K562 (cell line): ENCODE data around the gene RECK. TPM values are rescaled to one million over a fixed set of nuclear protein-coding genes. Genes with fewer than 3 reads are reported as not detected.

Experiments
- ATAC-seq: fragments of 200-7000 bp; cut with Tn5 transposase; 3 replicates; pipeline ENCODE4 v1.9.1; 2020; ENCODE audit warnings: moderate library complexity
- BruUV-seq: library from RNA; stranded (reverse); fragments of 400-500 nt; replicated peaks from 2 replicates; lab custom pipeline; 2021; lab: Mats Ljungman, UMichigan
- CTCF ChIA-PET: fragments of 300-600 bp; formaldehyde crosslinking; extraction: SDS; loops from one replicate; lab custom pipeline; 2021; ENCODE audit warnings: low intra/inter-chr PET ratio; lab: Yijun Ruan, JAX
- POLR2A ChIA-PET: fragments of 300-600, 350-650 bp; sonication (Branson Sonifier 250); formaldehyde crosslinking; extraction: SDS; loops from one replicate; lab custom pipeline; 2021; ENCODE audit warnings: antibody characterized with exemption, inconsistent platforms; lab: Yijun Ruan, JAX
- DNase-seq, 4 experiments: peaks; one replicate each; pipeline versions ENCODE4 v3.0.0 to v3.0.0-alpha.2; 2011 to 2018; ENCODE audit warnings: low spot score in 3 of 4, mixed read lengths in 3 of 4; ENCODE audit errors: extremely low read depth in 1 of 4
- FAIRE-seq: peaks from 2 replicates; lab custom pipeline; 2011; peaks lifted over from hg19 to GRCh38; lab: Jason Lieb, UNC
- H2AFZ ChIP-seq: 2 replicates; pipeline ENCODE4 v1.6.0; 2011; ENCODE audit warnings: low read depth, low read length, control low read depth, inconsistent platforms
- H3K27ac ChIP-seq: fragments of 200-600 bp; 3 replicates; pipeline ENCODE4 v1.8.0; 2011; ENCODE audit warnings: low read depth, mild to moderate bottlenecking, control low read depth, inconsistent platforms, low read length, moderate library complexity, mixed read lengths; ENCODE audit errors: extremely low read depth
- H3K27me3 ChIP-seq, 2 experiments: fragments of 300-600 bp in 1 of 2; 2 replicates in 1 of 2; 3 replicates in 1 of 2; pipeline versions ENCODE4 v1.6.0 to v1.8.0; 2011; ENCODE audit warnings: inconsistent platforms in 2 of 2, low read length in 2 of 2, mild to moderate bottlenecking in 1 of 2, mixed read lengths in 1 of 2, moderate library complexity in 1 of 2; ENCODE audit not compliant: control insufficient read depth in 2 of 2, insufficient read depth in 2 of 2
- H3K36me3 ChIP-seq: fragments of 300-600 bp; 3 replicates; pipeline ENCODE4 v1.8.0; 2011; ENCODE audit warnings: mild to moderate bottlenecking, low read length, inconsistent platforms; ENCODE audit not compliant: control insufficient read depth, insufficient read depth
- H3K4me1 ChIP-seq, 2 experiments: fragments of 200-600 bp in 1 of 2; replicated peaks in 1 of 2; 2 replicates in 1 of 2; 3 replicates in 1 of 2; pipeline versions ENCODE4 v1.5.1 to v1.8.0; 2011; ENCODE audit warnings: inconsistent platforms in 2 of 2, low read length in 2 of 2, mild to moderate bottlenecking in 1 of 2, mixed read lengths in 1 of 2, moderate library complexity in 1 of 2; ENCODE audit not compliant: control insufficient read depth in 2 of 2, insufficient read depth in 2 of 2
- H3K4me2 ChIP-seq: 2 replicates; pipeline ENCODE4 v1.6.1; 2011; ENCODE audit warnings: low read length, control low read depth, inconsistent platforms, mixed read lengths; ENCODE audit not compliant: insufficient read depth
- H3K4me3 ChIP-seq: fragments of 200-600 bp; sonication (generic), shearing (Covaris generic); 2 replicates; pipeline ENCODE4 v1.5.1; 2016; ENCODE audit warnings: control low read depth, inconsistent platforms
- H3K79me2 ChIP-seq: fragments of 200-600 bp; 3 replicates; pipeline ENCODE4 v1.8.0; 2011; ENCODE audit warnings: low read length, inconsistent platforms; ENCODE audit not compliant: control insufficient read depth, insufficient read depth
- H3K9ac ChIP-seq, 2 experiments: 2 replicates each; pipeline versions ENCODE4 v1.6.0 to v1.6.1; 2011; ENCODE audit warnings: low read depth in 2 of 2, low read length in 2 of 2, control low read depth in 1 of 2, inconsistent platforms in 1 of 2, mild to moderate bottlenecking in 1 of 2, mixed read lengths in 1 of 2; ENCODE audit not compliant: insufficient read depth in 1 of 2
- H3K9me1 ChIP-seq: one replicate; pipeline ENCODE4 v1.6.0; 2011; ENCODE audit warnings: inconsistent platforms, mild to moderate bottlenecking, low read length, moderate library complexity; ENCODE audit not compliant: control insufficient read depth, insufficient read depth
- H3K9me3 ChIP-seq: replicated peaks from 2 replicates; pipeline ENCODE4 v1.5.1; 2011; ENCODE audit warnings: low read depth, low read length, inconsistent platforms; ENCODE audit not compliant: control insufficient read depth, insufficient read depth
- H4K20me1 ChIP-seq: replicated peaks from 2 replicates; pipeline ENCODE4 v1.6.1; 2011; ENCODE audit warnings: low read length, inconsistent platforms, mixed read lengths; ENCODE audit not compliant: control insufficient read depth, insufficient read depth
- HOXB6 ChIP-seq: fragments of 250-450 bp; sonication (Bioruptor Pico); IDR thresholded peaks from 2 replicates; pipeline ENCODE4 v1.5.1; 2022; ENCODE audit warnings: mild to moderate bottlenecking, borderline replicate concordance
- POLR2G ChIP-seq: fragments of 200-400 bp; formaldehyde crosslinking; IDR thresholded peaks from 2 replicates; pipeline ENCODE4 v1.6.1; 2017; ENCODE audit warnings: low read depth, mild to moderate bottlenecking, antibody characterized with exemption, low read length, moderate library complexity
- RHOXF2B ChIP-seq: fragments of 250-450 bp; sonication (Bioruptor Pico); conservative IDR thresholded peaks from 2 replicates; pipeline ENCODE4 v1.5.1; 2021
- SIX5 ChIP-seq, 2 experiments: IDR thresholded peaks; 2 replicates each; pipeline ENCODE4 v1.6.1; 2011; ENCODE audit warnings: low read length in 2 of 2, borderline replicate concordance in 1 of 2, low read depth in 1 of 2, mild to moderate bottlenecking in 1 of 2, moderate library complexity in 1 of 2; ENCODE audit not compliant: insufficient read depth in 1 of 2
- TBL1XR1 ChIP-seq, 2 experiments: IDR thresholded peaks; 2 replicates each; pipeline ENCODE4 v1.6.1; 2012; ENCODE audit warnings: improper control_type of control experiment in 2 of 2, low read length in 2 of 2, mild to moderate bottlenecking in 1 of 2
- ZBED1 ChIP-seq: IDR thresholded peaks from 2 replicates; pipeline ENCODE4 v1.6.1; 2014
- WGBS: fragments of 100-300 bp; shearing (Covaris generic); methylation state at CpG from one replicate; pipeline ENCODE4 v1.1.6; 2016; ENCODE audit warnings: low coverage, mixed read lengths; ENCODE audit not compliant: insufficient coverage; ENCODE audit errors: missing lambda C conversion rate; 5-methylcytosine and 5-hydroxymethylcytosine counted together
- in situ Hi-C: fragments of 300-500 bp; cut with MboI; formaldehyde crosslinking; loops from 4 replicates; pipeline ENCODE4 v1.15.0; 2018; ENCODE audit warnings: inconsistent platforms, mixed read lengths
- intact Hi-C: fragments of 100-400 bp; cut with micrococcal nuclease; formaldehyde crosslinking; loops from 2 replicates; pipeline ENCODE4 v1.14.2; 2022
- polyA plus RNA-seq, 8 experiments: library from polyadenylated mRNA; depleted of rRNA in 4 of 8; stranded (reverse) in 5 of 8; unstranded in 3 of 8; fragments of >200 nt; fragmentation: Nextera tagmentation in 2 of 8; fragmentation: Illumina TruSeq in 1 of 8; extraction: Ambion mirVana in 2 of 8; extraction: Trizol in 1 of 8; gene quantifications; 2 replicates each; pipeline versions ENCODE4 v1.2.1 to v1.2.3, GENCODE V29; 2011 to 2014; ENCODE audit warnings: inconsistent platforms in 1 of 8, missing spikeins in 1 of 8
- total RNA-seq, 7 experiments: library from RNA; depleted of rRNA in 6 of 7; stranded (reverse); fragments of >200 nt in 6 of 7; fragmentation: Illumina TruSeq in 2 of 7; extraction: Trizol in 2 of 7; gene quantifications; 2 replicates each; pipeline versions ENCODE4 v1.2.1 to v1.2.3, GENCODE V29; 2011 to 2021; ENCODE audit warnings: low replicate concordance in 1 of 7
- TF ChIP-seq, protein P1 (sequence below): fragments of 450-650 bp; formaldehyde crosslinking; IDR thresholded peaks from 2 replicates; pipeline ENCODE4 v1.4.0; 2020; ENCODE audit warnings: mild to moderate bottlenecking, mixed read lengths
- TF ChIP-seq, protein P2 (sequence below): fragments of 450-650 bp; IDR thresholded peaks from 2 replicates; pipeline ENCODE4 v1.6.1; 2016; ENCODE audit warnings: borderline replicate concordance
- TF ChIP-seq, protein P3 (sequence below): sonication (generic); formaldehyde crosslinking; IDR thresholded peaks from 2 replicates; pipeline ENCODE4 v1.8.0; 2022; ENCODE audit warnings: mild to moderate bottlenecking, low read depth, missing genetic modification reagents
- TF ChIP-seq, protein P4 (sequence below): fragments of 250-450 bp; sonication (Bioruptor Pico); IDR thresholded peaks from 2 replicates; pipeline ENCODE4 v1.4.0; 2020; ENCODE audit warnings: mild to moderate bottlenecking, moderate library complexity
- TF ChIP-seq, protein P5 (sequence below): fragments of 450-650 bp; formaldehyde crosslinking; IDR thresholded peaks from 2 replicates; pipeline ENCODE4 v1.4.0; 2022; ENCODE audit warnings: mild to moderate bottlenecking, moderate library complexity

Gene RECK
- total and polyA plus RNA-seq, 9 of the 15 experiments (the other 6 are each of a cell fraction or from before 2014, with no cell fraction given): 0.04 to 0.36 (median 0.16) TPM

DNA sequence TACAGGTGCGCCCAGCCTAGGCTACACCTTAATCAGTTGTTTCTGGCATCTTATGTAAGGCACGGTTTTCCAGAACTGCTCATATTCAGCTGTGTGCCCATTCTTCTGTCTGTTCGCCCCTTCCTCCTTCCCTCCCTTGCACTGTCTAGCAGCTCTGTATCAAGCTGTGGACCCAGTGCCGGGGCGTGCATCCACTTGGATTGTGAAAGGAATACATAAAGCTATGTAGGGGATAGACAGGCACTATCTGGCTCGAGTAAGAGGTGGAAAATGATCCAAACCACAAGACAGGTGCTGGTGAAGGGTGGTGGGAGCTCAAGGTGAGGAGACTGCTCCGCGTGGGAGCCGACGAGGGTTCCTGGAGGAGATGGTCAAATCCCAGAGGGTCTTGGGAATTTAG lies 101.8 kb downstream of the RECK start:
- WGBS: 80% methylated on average over 7 of the region's 10 CpGs
- intact Hi-C loops: no loop called here
- TF ChIP-seq POLR2G (no peak), TBL1XR1 (IDR thresholded peaks at IDR 0.05; ENCODE audit: low read length in 2 of 2) (no peak), SIX5 (IDR thresholded peaks at IDR 0.05; ENCODE audit: borderline replicate concordance in 1 of 2, insufficient read depth in 1 of 2, low read depth in 1 of 2, low read length in 2 of 2) (no peak), HOXB6 (no peak), ZBED1 (no peak), RHOXF2B (no peak)
- TF ChIP-seq, protein P1, sequence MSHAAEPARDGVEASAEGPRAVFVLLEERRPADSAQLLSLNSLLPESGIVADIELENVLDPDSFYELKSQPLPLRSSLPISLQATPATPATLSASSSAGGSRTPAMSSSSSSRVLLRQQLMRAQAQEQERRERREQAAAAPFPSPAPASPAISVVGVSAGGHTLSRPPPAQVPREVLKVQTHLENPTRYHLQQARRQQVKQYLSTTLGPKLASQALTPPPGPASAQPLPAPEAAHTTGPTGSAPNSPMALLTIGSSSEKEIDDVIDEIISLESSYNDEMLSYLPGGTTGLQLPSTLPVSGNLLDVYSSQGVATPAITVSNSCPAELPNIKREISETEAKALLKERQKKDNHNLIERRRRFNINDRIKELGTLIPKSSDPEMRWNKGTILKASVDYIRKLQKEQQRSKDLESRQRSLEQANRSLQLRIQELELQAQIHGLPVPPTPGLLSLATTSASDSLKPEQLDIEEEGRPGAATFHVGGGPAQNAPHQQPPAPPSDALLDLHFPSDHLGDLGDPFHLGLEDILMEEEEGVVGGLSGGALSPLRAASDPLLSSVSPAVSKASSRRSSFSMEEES (CRISPR knock-in tag): no peak
- TF ChIP-seq, protein P2, sequence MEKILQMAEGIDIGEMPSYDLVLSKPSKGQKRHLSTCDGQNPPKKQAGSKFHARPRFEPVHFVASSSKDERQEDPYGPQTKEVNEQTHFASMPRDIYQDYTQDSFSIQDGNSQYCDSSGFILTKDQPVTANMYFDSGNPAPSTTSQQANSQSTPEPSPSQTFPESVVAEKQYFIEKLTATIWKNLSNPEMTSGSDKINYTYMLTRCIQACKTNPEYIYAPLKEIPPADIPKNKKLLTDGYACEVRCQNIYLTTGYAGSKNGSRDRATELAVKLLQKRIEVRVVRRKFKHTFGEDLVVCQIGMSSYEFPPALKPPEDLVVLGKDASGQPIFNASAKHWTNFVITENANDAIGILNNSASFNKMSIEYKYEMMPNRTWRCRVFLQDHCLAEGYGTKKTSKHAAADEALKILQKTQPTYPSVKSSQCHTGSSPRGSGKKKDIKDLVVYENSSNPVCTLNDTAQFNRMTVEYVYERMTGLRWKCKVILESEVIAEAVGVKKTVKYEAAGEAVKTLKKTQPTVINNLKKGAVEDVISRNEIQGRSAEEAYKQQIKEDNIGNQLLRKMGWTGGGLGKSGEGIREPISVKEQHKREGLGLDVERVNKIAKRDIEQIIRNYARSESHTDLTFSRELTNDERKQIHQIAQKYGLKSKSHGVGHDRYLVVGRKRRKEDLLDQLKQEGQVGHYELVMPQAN: no peak
- TF ChIP-seq, protein P3, sequence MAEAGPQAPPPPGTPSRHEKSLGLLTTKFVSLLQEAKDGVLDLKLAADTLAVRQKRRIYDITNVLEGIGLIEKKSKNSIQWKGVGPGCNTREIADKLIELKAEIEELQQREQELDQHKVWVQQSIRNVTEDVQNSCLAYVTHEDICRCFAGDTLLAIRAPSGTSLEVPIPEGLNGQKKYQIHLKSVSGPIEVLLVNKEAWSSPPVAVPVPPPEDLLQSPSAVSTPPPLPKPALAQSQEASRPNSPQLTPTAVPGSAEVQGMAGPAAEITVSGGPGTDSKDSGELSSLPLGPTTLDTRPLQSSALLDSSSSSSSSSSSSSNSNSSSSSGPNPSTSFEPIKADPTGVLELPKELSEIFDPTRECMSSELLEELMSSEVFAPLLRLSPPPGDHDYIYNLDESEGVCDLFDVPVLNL (CRISPR knock-in tag): no peak
- TF ChIP-seq, protein P4, sequence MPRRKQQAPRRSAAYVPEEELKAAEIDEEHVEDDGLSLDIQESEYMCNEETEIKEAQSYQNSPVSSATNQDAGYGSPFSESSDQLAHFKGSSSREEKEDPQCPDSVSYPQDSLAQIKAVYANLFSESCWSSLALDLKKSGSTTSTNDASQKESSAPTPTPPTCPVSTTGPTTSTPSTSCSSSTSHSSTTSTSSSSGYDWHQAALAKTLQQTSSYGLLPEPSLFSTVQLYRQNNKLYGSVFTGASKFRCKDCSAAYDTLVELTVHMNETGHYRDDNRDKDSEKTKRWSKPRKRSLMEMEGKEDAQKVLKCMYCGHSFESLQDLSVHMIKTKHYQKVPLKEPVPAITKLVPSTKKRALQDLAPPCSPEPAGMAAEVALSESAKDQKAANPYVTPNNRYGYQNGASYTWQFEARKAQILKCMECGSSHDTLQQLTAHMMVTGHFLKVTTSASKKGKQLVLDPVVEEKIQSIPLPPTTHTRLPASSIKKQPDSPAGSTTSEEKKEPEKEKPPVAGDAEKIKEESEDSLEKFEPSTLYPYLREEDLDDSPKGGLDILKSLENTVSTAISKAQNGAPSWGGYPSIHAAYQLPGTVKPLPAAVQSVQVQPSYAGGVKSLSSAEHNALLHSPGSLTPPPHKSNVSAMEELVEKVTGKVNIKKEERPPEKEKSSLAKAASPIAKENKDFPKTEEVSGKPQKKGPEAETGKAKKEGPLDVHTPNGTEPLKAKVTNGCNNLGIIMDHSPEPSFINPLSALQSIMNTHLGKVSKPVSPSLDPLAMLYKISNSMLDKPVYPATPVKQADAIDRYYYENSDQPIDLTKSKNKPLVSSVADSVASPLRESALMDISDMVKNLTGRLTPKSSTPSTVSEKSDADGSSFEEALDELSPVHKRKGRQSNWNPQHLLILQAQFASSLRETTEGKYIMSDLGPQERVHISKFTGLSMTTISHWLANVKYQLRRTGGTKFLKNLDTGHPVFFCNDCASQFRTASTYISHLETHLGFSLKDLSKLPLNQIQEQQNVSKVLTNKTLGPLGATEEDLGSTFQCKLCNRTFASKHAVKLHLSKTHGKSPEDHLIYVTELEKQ (CRISPR knock-in tag): no peak
- TF ChIP-seq, protein P5, sequence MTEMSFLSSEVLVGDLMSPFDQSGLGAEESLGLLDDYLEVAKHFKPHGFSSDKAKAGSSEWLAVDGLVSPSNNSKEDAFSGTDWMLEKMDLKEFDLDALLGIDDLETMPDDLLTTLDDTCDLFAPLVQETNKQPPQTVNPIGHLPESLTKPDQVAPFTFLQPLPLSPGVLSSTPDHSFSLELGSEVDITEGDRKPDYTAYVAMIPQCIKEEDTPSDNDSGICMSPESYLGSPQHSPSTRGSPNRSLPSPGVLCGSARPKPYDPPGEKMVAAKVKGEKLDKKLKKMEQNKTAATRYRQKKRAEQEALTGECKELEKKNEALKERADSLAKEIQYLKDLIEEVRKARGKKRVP (CRISPR knock-in tag): no peak

More for the DNA sequence above, 101.8 kb downstream of the RECK start:
- H3K9me1 ChIP-seq: no peaks in the 10 kb centered on the region
- no peaks in the 10 kb centered on the region for H3K27me3 ChIP-seq
- CTCF ChIA-PET: no interaction called here
- in situ Hi-C loops: no loop called here
- peaks cover 24 to 51% of the 10 kb centered on the region in 2 experiments; a peak in 4 of 5 replicates for H3K4me1 ChIP-seq
- DNase-seq (no peak), FAIRE-seq (no peak), ATAC-seq (no peak)
- no peak overlapping the region for H3K4me3 ChIP-seq
- no TSS peak for BruUV-seq
- H3K79me2 ChIP-seq: peaks cover 6% of the 10 kb centered on the region; the same call in 1 of the 3 replicates
- no peaks in the 10 kb centered on the region; the same call in 1 of the 2 replicates for H4K20me1 ChIP-seq
- H2AFZ ChIP-seq: no peak overlapping the region
- H3K9me3 ChIP-seq: no peaks in the 10 kb centered on the region
- no peak overlapping the region for H3K9ac ChIP-seq
- no peak overlapping the region for H3K4me2 ChIP-seq
- POLR2A ChIA-PET: interaction anchor here (0.6 kb wide), 1 partner anchor 13 kb away, joined by 3 read pairs; no protein-coding TSS in a partner anchor
- H3K27ac ChIP-seq: no peak overlapping the region
- H3K36me3 ChIP-seq: no peaks in the 10 kb centered on the region
